ENCODE results near the gene PRKCE.

PRKCE gene

GRCh38 chr2:45759310-45759851 is 107.9 kb downstream of the PRKCE start:
- no peak for DNase-seq

GRCh38 chr2:45761635-45762034 is 110.2 kb downstream of the PRKCE start:
- DNase-seq: no peak

GRCh38 chr2:45763255-45763654 is 111.8 kb downstream of the PRKCE start:
- DNase-seq: no peak

- no peak for DNase-seq
These were observed 112.3 kb downstream of the PRKCE start for GRCh38 chr2:45763797-45764196.

GRCh38 chr2:45765007-45765727 is 113.7 kb downstream of the PRKCE start:
- no peak for DNase-seq

GRCh38 chr2:45765728-45766254 is 114.3 kb downstream of the PRKCE start:
- DNase-seq: no peak

GRCh38 chr2:45768208-45768607 is 116.7 kb downstream of the PRKCE start:
- no peak for DNase-seq

GRCh38 chr2:45769056-45769455 is 117.6 kb downstream of the PRKCE start:
- DNase-seq: no peak

- no peak for DNase-seq
These were observed 118.5 kb downstream of the PRKCE start for GRCh38 chr2:45769854-45770576.

- no peak for DNase-seq
These were observed 119.3 kb downstream of the PRKCE start for GRCh38 chr2:45770811-45771210.

- peak; percentile 18 for DNase-seq
These were observed 119.8 kb downstream of the PRKCE start for GRCh38 chr2:45771261-45771660.

- DNase-seq: no peak
These were observed 120.6 kb downstream of the PRKCE start for GRCh38 chr2:45772038-45772437.

- DNase-seq: no peak
These were observed 122.4 kb downstream of the PRKCE start for GRCh38 chr2:45773909-45774308.

- no peak for DNase-seq
These were observed 123.3 kb downstream of the PRKCE start for GRCh38 chr2:45774688-45775244.

GRCh38 chr2:45776160-45776955 is 124.9 kb downstream of the PRKCE start:
- no peak for DNase-seq

- DNase-seq: no peak
These were observed 126.7 kb downstream of the PRKCE start for GRCh38 chr2:45777996-45778719.

- peak; percentile 83 for DNase-seq
These were observed 127.3 kb downstream of the PRKCE start for GRCh38 chr2:45778720-45779171.

- no peak for DNase-seq
These were observed 129.3 kb downstream of the PRKCE start for GRCh38 chr2:45780541-45781463.

- no peak for DNase-seq
These were observed 130.0 kb downstream of the PRKCE start for GRCh38 chr2:45781464-45781811.

- DNase-seq: no peak
These were observed 131.0 kb downstream of the PRKCE start for GRCh38 chr2:45782436-45782835.

GRCh38 chr2:45782986-45783385 is 131.5 kb downstream of the PRKCE start:
- DNase-seq: no peak

Measured in DMS53 (cell line).